K562 (cell line): ENCODE measurements around the gene KLHL41. TPM values are rescaled to one million over a fixed set of nuclear protein-coding genes. Genes with fewer than 3 reads are reported as not detected.

Experiments used
- HSF4 ChIP-seq: fragments of 250-450 bp; sonication (Bioruptor Pico); IDR thresholded peaks from 2 replicates; pipeline ENCODE4 v2.1.2; 2022; ENCODE audit warnings: mild to moderate bottlenecking, moderate library complexity, borderline replicate concordance
- KDM1A ChIP-seq, 2 experiments: fragments of 450-650 bp; IDR thresholded peaks; 2 replicates each; pipeline ENCODE4 v1.6.1; 2016; ENCODE audit warnings: mild to moderate bottlenecking in 2 of 2
- NR3C1 ChIP-seq: sonication (generic); formaldehyde crosslinking; IDR thresholded peaks from 2 replicates; pipeline ENCODE4 v1.8.1; 2022; ENCODE audit warnings: missing genetic modification reagents
- PKNOX1 ChIP-seq: fragments of 450-650 bp; IDR thresholded peaks from 2 replicates; pipeline ENCODE4 v1.6.1; 2016
- POLR2AphosphoS2 ChIP-seq: IDR thresholded peaks from 2 replicates; pipeline ENCODE4 v1.6.1; 2012; ENCODE audit warnings: low read length, improper control_type of control experiment
- RBM14 ChIP-seq: fragments of 200-400 bp; formaldehyde crosslinking; IDR thresholded peaks from 2 replicates; pipeline ENCODE4 v1.6.1; 2018; ENCODE audit warnings: low read depth, mild to moderate bottlenecking, low read length, moderate library complexity, borderline replicate concordance; ENCODE audit not compliant: insufficient read depth
- SPI1 ChIP-seq: IDR thresholded peaks from 2 replicates; pipeline ENCODE4 v1.6.1; 2011; ENCODE audit warnings: low read depth, low read length, control low read depth, borderline replicate concordance
- UBTF ChIP-seq, 2 experiments: IDR thresholded peaks; 2 replicates each; pipeline ENCODE4 v1.6.1; 2012; ENCODE audit warnings: improper control_type of control experiment in 2 of 2, low read depth in 2 of 2, low read length in 2 of 2, borderline replicate concordance in 1 of 2
- ZNF140 ChIP-seq: fragments of 250-450 bp; sonication (Bioruptor Pico); IDR thresholded peaks from 2 replicates; pipeline ENCODE4 v1.8.0; 2021; ENCODE audit warnings: moderate library complexity, mild to moderate bottlenecking, inconsistent platforms
- ZNF197 ChIP-seq: fragments of 200-800 bp; sonication (Bioruptor generic); IDR thresholded peaks from 2 replicates; pipeline ENCODE4 v1.6.1; 2016; ENCODE audit warnings: low read depth, missing genetic modification characterization, missing compliant biosample characterization
- ZNF212 ChIP-seq: fragments of 450-650 bp; formaldehyde crosslinking; IDR thresholded peaks from 2 replicates; pipeline ENCODE4 v1.4.0; 2020; ENCODE audit warnings: mild to moderate bottlenecking
- ZNF609 ChIP-seq: sonication (generic); formaldehyde crosslinking; IDR thresholded peaks from 2 replicates; pipeline ENCODE4 v1.8.1; 2023; ENCODE audit warnings: missing genetic modification reagents, mild to moderate bottlenecking, borderline replicate concordance
- polyA plus RNA-seq, 8 experiments: library from polyadenylated mRNA; depleted of rRNA in 4 of 8; stranded (reverse) in 5 of 8; unstranded in 3 of 8; fragments of >200 nt; fragmentation: Nextera tagmentation in 2 of 8; fragmentation: Illumina TruSeq in 1 of 8; extraction: Ambion mirVana in 2 of 8; extraction: Trizol in 1 of 8; gene quantifications; 2 replicates each; pipeline versions ENCODE4 v1.2.1 to v1.2.3, GENCODE V29; 2011 to 2014; ENCODE audit warnings: inconsistent platforms in 1 of 8, missing spikeins in 1 of 8
- total RNA-seq, 7 experiments: library from RNA; depleted of rRNA in 6 of 7; stranded (reverse); fragments of >200 nt in 6 of 7; fragmentation: Illumina TruSeq in 2 of 7; extraction: Trizol in 2 of 7; gene quantifications; 2 replicates each; pipeline versions ENCODE4 v1.2.1 to v1.2.3, GENCODE V29; 2011 to 2021; ENCODE audit warnings: low replicate concordance in 1 of 7
- TF ChIP-seq, protein P1 (sequence below): fragments of 450-650 bp; formaldehyde crosslinking; IDR thresholded peaks from 2 replicates; pipeline ENCODE4 v1.4.0; 2020; ENCODE audit warnings: mild to moderate bottlenecking, moderate library complexity

Gene KLHL41
- total and polyA plus RNA-seq, 9 of the 15 experiments (the other 6 are each of a cell fraction or from before 2014, with no cell fraction given): 0.05 to 1.5 (median 0.09) TPM

- peak; percentile 90 to 97 for TF ChIP-seq UBTF (IDR thresholded peaks at IDR 0.05; ENCODE audit: borderline replicate concordance in 1 of 2, low read depth in 2 of 2, low read length in 2 of 2)
- no peak for TF ChIP-seq KDM1A (IDR thresholded peaks at IDR 0.05)
- no peak for TF ChIP-seq ZNF140 (CRISPR knock-in tag)
- 0 out of 2 replicates have a peak, but pooled peaks have one; percentile 40 for TF ChIP-seq ZNF609
- TF ChIP-seq ZNF212 (CRISPR knock-in tag): no peak
- TF ChIP-seq SPI1: no peak
- no peak for TF ChIP-seq HSF4 (CRISPR knock-in tag)
- no peak for TF ChIP-seq ZNF197 (CRISPR knock-in tag)
- no peak for TF ChIP-seq NR3C1 (CRISPR knock-in tag)
- no peak for TF ChIP-seq RBM14
- TF ChIP-seq, protein P1, sequence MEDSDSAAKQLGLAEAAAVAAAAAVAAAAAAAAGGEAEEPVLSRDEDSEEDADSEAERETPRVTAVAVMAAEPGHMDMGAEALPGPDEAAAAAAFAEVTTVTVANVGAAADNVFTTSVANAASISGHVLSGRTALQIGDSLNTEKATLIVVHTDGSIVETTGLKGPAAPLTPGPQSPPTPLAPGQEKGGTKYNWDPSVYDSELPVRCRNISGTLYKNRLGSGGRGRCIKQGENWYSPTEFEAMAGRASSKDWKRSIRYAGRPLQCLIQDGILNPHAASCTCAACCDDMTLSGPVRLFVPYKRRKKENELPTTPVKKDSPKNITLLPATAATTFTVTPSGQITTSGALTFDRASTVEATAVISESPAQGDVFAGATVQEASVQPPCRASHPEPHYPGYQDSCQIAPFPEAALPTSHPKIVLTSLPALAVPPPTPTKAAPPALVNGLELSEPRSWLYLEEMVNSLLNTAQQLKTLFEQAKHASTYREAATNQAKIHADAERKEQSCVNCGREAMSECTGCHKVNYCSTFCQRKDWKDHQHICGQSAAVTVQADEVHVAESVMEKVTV: 0 out of 2 replicates have a peak, but pooled peaks have one; percentile 23
- no peak for TF ChIP-seq POLR2AphosphoS2
- peak; percentile 20; the same call in 1 of the 2 replicates for TF ChIP-seq PKNOX1
These were observed 30.0 kb upstream of the KLHL41 start, which contains the start of gene BBS5 (continued) for GRCh38 chr2:169479257-169480078.
